Subcutaneous abdominal adipose tissue (tissue), 5 donors: ENCODE measurements around the gene VGLL1.

ENCODE experiments used
- H3K27ac ChIP-seq: one replicate; pipeline ENCODE4 v1.7.0; 2013; ENCODE audit warnings: low read depth, mild to moderate bottlenecking, inconsistent platforms, low read length, moderate library complexity
- H3K27me3 ChIP-seq, 5 donors: one replicate each; pipeline ENCODE4 v1.7.0; 2013; ENCODE audit warnings: low read length in 5 of 5, inconsistent platforms in 1 of 5; ENCODE audit not compliant: control insufficient read depth in 5 of 5, insufficient read depth in 4 of 5
- H3K36me3 ChIP-seq, 5 donors: one replicate each; pipeline ENCODE4 v1.7.0; 2013; ENCODE audit warnings: low read length in 5 of 5; ENCODE audit not compliant: control insufficient read depth in 5 of 5, insufficient read depth in 5 of 5
- H3K4me1 ChIP-seq, 5 donors: one replicate each; pipeline ENCODE4 v1.7.0; 2013; ENCODE audit warnings: low read length in 5 of 5, mild to moderate bottlenecking in 3 of 5, moderate library complexity in 1 of 5; ENCODE audit not compliant: control insufficient read depth in 5 of 5, insufficient read depth in 5 of 5
- H3K4me3 ChIP-seq, 5 donors: one replicate each; pipeline ENCODE4 v1.7.0; 2013; ENCODE audit warnings: low read length in 5 of 5, low read depth in 1 of 5
- H3K9ac ChIP-seq, 5 donors: one replicate each; pipeline ENCODE4 v1.7.0; 2013; ENCODE audit warnings: low read length in 5 of 5, mild to moderate bottlenecking in 4 of 5, moderate library complexity in 3 of 5
- H3K9me3 ChIP-seq, 5 donors: one replicate each; pipeline ENCODE4 v1.7.0; 2013; ENCODE audit warnings: low read length in 5 of 5; ENCODE audit not compliant: control insufficient read depth in 5 of 5
- donor health status: healthy.
- donor health status: healthy.
- donor health status: healthy.
- donor health status: healthy.
- donor health status: healthy.

Gene VGLL1

GRCh38 chrX:136546371-136546781, 14.4 kb downstream of the VGLL1 start:
- no peaks in the 10 kb centered on the region for H3K9me3 ChIP-seq
- no peak overlapping the region for H3K9ac ChIP-seq
- H3K4me1 ChIP-seq = no peaks in the 10 kb centered on the region
- H3K36me3 ChIP-seq = no peaks in the 10 kb centered on the region
- H3K27me3 ChIP-seq = peaks cover 8 to 17% (median 11%) of the 10 kb centered on the region in 5 donors
- no peak overlapping the region for H3K27ac ChIP-seq
- H3K4me3 ChIP-seq = no peak overlapping the region

DNA sequence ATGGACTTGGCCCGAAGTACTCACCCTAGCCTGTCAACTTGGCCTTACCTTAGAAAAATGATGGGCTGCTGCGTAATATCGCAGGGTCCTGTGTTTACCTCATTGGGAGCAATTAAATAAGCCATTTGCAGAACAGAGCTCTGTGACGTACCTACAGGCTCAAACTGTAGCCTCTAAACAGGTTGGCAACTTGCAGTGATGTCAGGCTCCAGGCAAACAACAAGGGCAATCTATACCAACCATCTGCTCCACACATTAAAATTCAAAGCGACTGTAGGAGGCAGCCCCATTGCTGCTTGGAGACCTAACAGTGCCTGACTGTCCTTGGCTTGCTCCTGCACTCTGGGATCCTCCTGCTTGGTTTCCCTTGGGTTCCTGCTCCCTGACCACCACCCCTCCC, 17.2 kb downstream of the VGLL1 start:
- H3K4me1 ChIP-seq = no peaks in the 10 kb centered on the region
- no peak overlapping the region for H3K4me3 ChIP-seq
- no peak overlapping the region for H3K27ac ChIP-seq
- no peaks in the 10 kb centered on the region for H3K36me3 ChIP-seq
- H3K9me3 ChIP-seq = no peaks in the 10 kb centered on the region
- H3K27me3 ChIP-seq = peaks cover 8 to 14% (median 11%) of the 10 kb centered on the region in 5 donors
- H3K9ac ChIP-seq = no peak overlapping the region

DNA sequence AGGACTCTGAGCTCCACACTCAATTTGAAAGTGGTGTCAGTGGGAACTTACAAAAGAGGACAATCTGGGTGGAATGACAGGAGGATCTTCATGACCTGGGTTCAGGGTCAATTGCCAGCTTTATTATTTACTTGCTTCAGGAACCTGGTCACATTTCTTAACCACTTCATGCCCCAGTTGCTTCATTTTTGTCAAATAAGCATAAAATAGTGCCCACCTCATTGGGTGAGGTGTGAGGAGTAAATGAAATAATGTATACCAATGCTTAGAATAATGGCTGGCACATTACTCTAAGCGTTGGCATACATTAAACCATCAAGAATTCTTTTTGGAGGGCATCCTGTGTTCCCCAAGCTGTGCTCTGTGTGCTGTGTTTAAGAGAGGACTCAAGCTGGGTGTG, 19.4 kb downstream of the VGLL1 start:
- Histone ChIP-seq H3K27ac (no peak overlapping the region), H3K9ac (no peak overlapping the region), H3K4me1 (no peaks in the 10 kb centered on the region), H3K4me3 (no peak overlapping the region), H3K9me3 (no peaks in the 10 kb centered on the region), H3K36me3 (no peaks in the 10 kb centered on the region), H3K27me3 (peaks cover 5 to 17% (median 13%) of the 10 kb centered on the region in 5 donors)

GRCh38 chrX:136555694-136556093, 23.7 kb downstream of the VGLL1 start:
- Histone ChIP-seq H3K4me1 (no peaks in the 10 kb centered on the region), H3K4me3 (no peak overlapping the region), H3K27ac (no peak overlapping the region), H3K27me3 (peaks cover 0 to 9% (median 3%) of the 10 kb centered on the region in 5 donors), H3K36me3 (no peaks in the 10 kb centered on the region), H3K9me3 (no peaks in the 10 kb centered on the region), H3K9ac (no peak overlapping the region)

GRCh38 chrX:136572030-136572429, 40.0 kb downstream of the VGLL1 start:
- Histone ChIP-seq H3K27me3 (peaks cover 0 to 4% (median 0%) of the 10 kb centered on the region in 5 donors), H3K36me3 (no peaks in the 10 kb centered on the region), H3K9ac (no peak overlapping the region), H3K9me3 (peaks cover 0 to 3% (median 0%) of the 10 kb centered on the region in 5 donors), H3K4me1 (peaks cover 0 to 12% (median 8%) of the 10 kb centered on the region in 5 donors), H3K27ac (no peak overlapping the region), H3K4me3 (no peak overlapping the region)

DNA sequence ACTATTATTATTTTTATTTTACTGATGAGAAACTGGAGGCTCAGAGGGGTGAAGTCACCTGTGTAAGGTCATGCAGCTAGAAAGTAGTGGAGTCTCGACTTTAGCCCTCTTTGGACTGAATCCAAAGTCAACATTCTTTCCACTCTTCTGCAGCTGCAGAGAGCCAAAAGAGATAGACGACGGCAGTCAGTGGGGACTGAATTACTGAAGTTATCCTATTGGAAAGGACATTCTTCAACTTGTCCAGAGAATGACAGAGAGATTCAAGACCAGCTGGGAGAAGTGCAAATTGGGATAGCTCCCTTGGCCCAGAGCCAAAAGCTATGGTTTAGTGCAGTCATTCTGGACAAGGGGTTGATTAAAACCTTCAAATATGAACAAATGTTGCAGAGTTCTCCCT, 42.5 kb downstream of the VGLL1 start:
- Histone ChIP-seq H3K36me3 (no peaks in the 10 kb centered on the region), H3K9ac (no peak overlapping the region)

DNA sequence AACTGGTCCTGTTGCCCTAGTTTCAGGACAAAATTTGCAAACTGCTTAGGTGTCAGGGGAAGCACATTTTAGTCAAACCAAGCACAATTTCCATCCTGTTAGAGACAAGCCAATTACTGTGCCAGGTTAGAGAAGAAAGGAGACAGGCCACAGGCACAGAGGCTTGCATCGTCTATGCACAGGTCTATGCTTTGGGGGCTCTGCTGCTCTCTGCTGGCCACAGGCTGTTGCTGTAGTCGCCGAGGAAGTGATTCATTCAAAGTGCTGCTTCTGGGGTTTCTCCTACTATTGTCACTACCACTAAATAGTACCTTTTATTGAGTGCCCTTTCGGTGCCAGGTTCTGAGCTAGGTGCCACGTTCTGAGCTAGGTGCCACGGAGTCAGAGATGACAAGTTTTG, 45.5 kb downstream of the VGLL1 start:
- Histone ChIP-seq H3K9ac (no peak overlapping the region), H3K4me3 (no peak overlapping the region), H3K36me3 (no peaks in the 10 kb centered on the region)

More for the DNA sequence above, 42.5 kb downstream of the VGLL1 start:
- Histone ChIP-seq H3K4me3 (no peak overlapping the region), H3K4me1 (peaks cover 0 to 15% (median 11%) of the 10 kb centered on the region in 5 donors), H3K9me3 (peaks cover 0 to 3% (median 0%) of the 10 kb centered on the region in 5 donors), H3K27me3 (peaks cover 0 to 5% (median 0%) of the 10 kb centered on the region in 5 donors), H3K27ac (no peak overlapping the region)

DNA sequence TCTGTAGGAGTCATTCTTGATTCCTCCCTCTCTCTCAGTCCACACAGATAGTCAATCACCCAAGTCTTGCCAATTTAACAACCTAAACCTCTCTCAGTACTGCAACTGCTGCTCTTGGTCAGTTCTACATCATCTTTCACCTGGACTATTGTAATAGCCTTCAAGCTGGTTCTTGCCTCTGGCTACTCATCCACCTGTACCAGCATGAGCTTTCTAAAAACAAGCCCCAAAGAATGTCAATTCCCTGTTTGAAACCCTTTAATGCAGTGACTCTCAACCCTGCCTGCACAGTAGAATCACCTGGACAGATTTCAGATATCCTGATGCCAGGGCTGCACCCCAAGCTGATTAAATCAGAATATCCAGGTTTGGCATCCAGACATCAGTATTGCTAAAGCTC, 48.3 kb downstream of the VGLL1 start:
- Histone ChIP-seq H3K27me3 (peaks cover 0 to 10% (median 4%) of the 10 kb centered on the region in 5 donors), H3K36me3 (no peaks in the 10 kb centered on the region), H3K27ac (no peak overlapping the region), H3K4me1 (peaks cover 0 to 6% (median 0%) of the 10 kb centered on the region in 5 donors), H3K9ac (no peak overlapping the region), H3K9me3 (no peaks in the 10 kb centered on the region), H3K4me3 (no peak overlapping the region)

More for the DNA sequence above, 45.5 kb downstream of the VGLL1 start:
- peaks cover 0 to 8% (median 4%) of the 10 kb centered on the region in 5 donors for H3K27me3 ChIP-seq
- peaks cover 0 to 15% (median 11%) of the 10 kb centered on the region in 5 donors for H3K4me1 ChIP-seq
- H3K9me3 ChIP-seq = no peaks in the 10 kb centered on the region
- no peak overlapping the region for H3K27ac ChIP-seq

GRCh38 chrX:136582624-136583023, 50.6 kb downstream of the VGLL1 start:
- H3K4me1 ChIP-seq = peaks cover 0 to 13% (median 4%) of the 10 kb centered on the region in 5 donors
- no peaks in the 10 kb centered on the region for H3K36me3 ChIP-seq
- peaks cover 0 to 10% (median 7%) of the 10 kb centered on the region in 5 donors for H3K27me3 ChIP-seq
- no peaks in the 10 kb centered on the region for H3K9me3 ChIP-seq
- no peak overlapping the region for H3K9ac ChIP-seq
- no peak overlapping the region for H3K4me3 ChIP-seq
- no peak overlapping the region for H3K27ac ChIP-seq

DNA sequence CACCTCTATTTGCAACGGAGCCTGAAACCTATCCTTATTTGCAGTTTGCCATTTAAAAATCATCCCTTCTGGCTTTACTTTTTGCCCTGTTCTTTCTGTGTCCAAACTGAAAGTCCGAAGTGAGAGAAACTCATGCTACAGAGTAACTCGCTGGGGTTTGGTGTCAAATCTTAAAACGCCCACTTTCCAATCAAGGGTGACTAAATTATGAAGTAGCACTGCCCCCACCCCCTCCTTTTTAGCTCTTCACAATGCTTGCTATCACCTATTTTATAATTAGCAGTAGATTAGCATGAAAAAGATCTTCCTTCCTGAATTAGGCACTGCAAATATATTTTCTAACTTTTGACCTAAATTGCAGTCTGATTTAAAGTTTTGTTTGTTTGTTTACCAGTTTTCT, 52.5 kb downstream of the VGLL1 start:
- peaks cover 0 to 7% (median 0%) of the 10 kb centered on the region in 5 donors for H3K4me1 ChIP-seq
- no peak overlapping the region for H3K27ac ChIP-seq
- H3K27me3 ChIP-seq = peaks cover 0 to 7% (median 5%) of the 10 kb centered on the region in 5 donors
- no peaks in the 10 kb centered on the region for H3K36me3 ChIP-seq
- no peak overlapping the region for H3K4me3 ChIP-seq
- H3K9me3 ChIP-seq = no peaks in the 10 kb centered on the region
- H3K9ac ChIP-seq = no peak overlapping the region
